Uterus (tissue), 2 donors: Measurements from ENCODE around the gene RAB11FIP3.

Experiments
- CTCF ChIP-seq, 4 experiments: fragments of 200-600 bp in 2 of 4; fragments of 450-650 bp in 2 of 4; sonication (generic) in 2 of 4; IDR thresholded peaks; one replicate each; pipeline ENCODE4 v1.5.1; 2016 to 2019; ENCODE audit warnings: antibody characterized with exemption in 4 of 4, mild to moderate bottlenecking in 2 of 4, moderate library complexity in 1 of 4
- POLR2A ChIP-seq, 2 donors: fragments of 450-650 bp; IDR thresholded peaks; one replicate each; pipeline ENCODE4 v1.6.1; 2016; ENCODE audit warnings: antibody characterized with exemption in 2 of 2, mild to moderate bottlenecking in 1 of 2, moderate library complexity in 1 of 2

- no peak for TF ChIP-seq CTCF (IDR thresholded peaks at IDR 0.05)
- no peak for TF ChIP-seq POLR2A (IDR thresholded peaks at IDR 0.05)
Measured at GRCh38 chr16:477301-478157, 52.1 kb downstream of the RAB11FIP3 start.
